Body of pancreas (tissue), 4 donors: ENCODE results near the gene SDHC.

Experiments
- POLR2A ChIP-seq, 3 donors: fragments of 450-650 bp; IDR thresholded peaks; one replicate each; pipeline ENCODE4 v1.6.1; 2016; ENCODE audit warnings: antibody characterized with exemption in 3 of 3, mild to moderate bottlenecking in 2 of 3
- TF ChIP-seq, protein P1 (sequence below), 7 experiments: fragments of 450-650 bp in 4 of 7; fragments of 200-600 bp in 3 of 7; sonication (generic) in 3 of 7; IDR thresholded peaks; one replicate each; pipeline ENCODE4 v1.5.1; 2016 to 2019; ENCODE audit warnings: antibody characterized with exemption in 7 of 7

DNA sequence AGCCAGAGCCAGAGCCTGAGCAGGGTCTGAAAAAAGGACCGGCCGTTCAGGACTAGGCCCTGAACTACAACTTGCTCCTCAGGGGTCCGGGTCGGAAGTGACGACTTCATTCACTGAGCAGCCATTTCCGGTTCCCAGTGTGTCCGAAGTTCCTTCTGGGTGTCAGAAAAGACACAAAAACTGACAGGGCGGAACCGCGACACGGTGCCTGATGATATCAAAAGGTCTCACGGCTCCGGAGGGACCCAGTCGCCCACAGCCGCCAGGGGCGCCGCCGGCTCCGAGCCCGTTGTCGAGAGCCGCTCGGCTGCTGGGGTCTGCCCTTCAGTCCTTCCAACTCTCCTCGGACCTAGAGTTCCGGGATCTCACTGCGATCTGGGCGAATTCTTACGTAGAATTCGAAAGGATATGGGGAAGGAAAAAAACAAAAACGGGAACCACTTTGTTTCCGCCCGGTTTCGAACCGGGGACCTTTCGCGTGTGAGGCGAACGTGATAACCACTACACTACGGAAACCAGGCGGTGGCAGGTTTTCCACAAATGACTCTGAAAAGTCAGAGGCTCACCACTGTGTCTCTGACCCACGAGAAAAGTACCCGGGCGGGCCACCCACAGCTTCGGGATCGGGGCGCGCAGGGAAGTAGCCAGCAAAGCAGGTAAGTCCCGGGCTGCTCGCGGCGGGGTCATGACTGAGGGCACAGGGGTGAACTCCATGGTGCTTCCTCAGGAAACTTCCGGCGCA is 85.2 kb downstream of the SDHC start:
- TF ChIP-seq, protein P1, sequence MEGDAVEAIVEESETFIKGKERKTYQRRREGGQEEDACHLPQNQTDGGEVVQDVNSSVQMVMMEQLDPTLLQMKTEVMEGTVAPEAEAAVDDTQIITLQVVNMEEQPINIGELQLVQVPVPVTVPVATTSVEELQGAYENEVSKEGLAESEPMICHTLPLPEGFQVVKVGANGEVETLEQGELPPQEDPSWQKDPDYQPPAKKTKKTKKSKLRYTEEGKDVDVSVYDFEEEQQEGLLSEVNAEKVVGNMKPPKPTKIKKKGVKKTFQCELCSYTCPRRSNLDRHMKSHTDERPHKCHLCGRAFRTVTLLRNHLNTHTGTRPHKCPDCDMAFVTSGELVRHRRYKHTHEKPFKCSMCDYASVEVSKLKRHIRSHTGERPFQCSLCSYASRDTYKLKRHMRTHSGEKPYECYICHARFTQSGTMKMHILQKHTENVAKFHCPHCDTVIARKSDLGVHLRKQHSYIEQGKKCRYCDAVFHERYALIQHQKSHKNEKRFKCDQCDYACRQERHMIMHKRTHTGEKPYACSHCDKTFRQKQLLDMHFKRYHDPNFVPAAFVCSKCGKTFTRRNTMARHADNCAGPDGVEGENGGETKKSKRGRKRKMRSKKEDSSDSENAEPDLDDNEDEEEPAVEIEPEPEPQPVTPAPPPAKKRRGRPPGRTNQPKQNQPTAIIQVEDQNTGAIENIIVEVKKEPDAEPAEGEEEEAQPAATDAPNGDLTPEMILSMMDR (IDR thresholded peaks at IDR 0.05): peak; percentile 17 to 64 (median 48)
- peak; percentile 48 to 80 (median 74) for TF ChIP-seq POLR2A (IDR thresholded peaks at IDR 0.05)
